NCI-H1048 (cell line): ENCODE data around the gene LRP3.

ENCODE experiments used
- DNase-seq: peaks from one replicate; lab custom pipeline; 2025; lab: John Stamatoyannopoulos, UW

Gene LRP3

GRCh38 chr19:33254245-33254824, 60.2 kb downstream of the LRP3 start:
- DNase-seq, result no peak

GRCh38 chr19:33255781-33256180, 61.7 kb downstream of the LRP3 start:
- no peak for DNase-seq

- no peak for DNase-seq
Observed at GRCh38 chr19:33256261-33256660, 62.1 kb downstream of the LRP3 start.

GRCh38 chr19:33257828-33258227, 63.7 kb downstream of the LRP3 start:
- no peak for DNase-seq
